IMR-90 (cell line): Measurements from ENCODE around the gene KPNA3. TPM values are rescaled to one million over a fixed set of nuclear protein-coding genes. Genes with fewer than 3 reads are reported as not detected.

Source experiments
- ATAC-seq: fragments of 200-7000 bp; cut with Tn5 transposase; 2 replicates; pipeline ENCODE4 v1.9.1; 2020; ENCODE audit warnings: low read depth, mild to moderate bottlenecking, moderate library complexity
- BruUV-seq: library from RNA; stranded (reverse); fragments of 400-500 nt; replicated peaks from 2 replicates; lab custom pipeline; 2021; lab: Mats Ljungman, UMichigan
- CTCF ChIA-PET: fragments of 300-600 bp; formaldehyde crosslinking; extraction: SDS; loops from one replicate; lab custom pipeline; 2021; ENCODE audit warnings: antibody characterized with exemption; lab: Yijun Ruan, JAX
- POLR2A ChIA-PET: fragments of 300-600 bp; sonication (Branson Sonifier 250); formaldehyde crosslinking; loops from one replicate; lab custom pipeline; 2022; ENCODE audit warnings: antibody characterized with exemption; ENCODE audit not compliant: unreplicated experiment; lab: Charles Lee
- DNase-seq: peaks from one replicate; pipeline ENCODE4 v3.0.0; 2013
- H2AFZ ChIP-seq: replicated peaks from 2 replicates; pipeline ENCODE3; 2013; ENCODE audit warnings: low read length, mild to moderate bottlenecking; ENCODE audit not compliant: poor library complexity
- H2AK5ac ChIP-seq: 2 replicates; pipeline ENCODE4 v1.6.1; 2013; ENCODE audit warnings: low read depth, low read length, inconsistent platforms
- H2AK9ac ChIP-seq: replicated peaks from 2 replicates; pipeline ENCODE3; 2013; ENCODE audit warnings: mild to moderate bottlenecking, low read depth, low read length, moderate library complexity; ENCODE audit not compliant: poor library complexity
- H2BK120ac ChIP-seq: 2 replicates; pipeline ENCODE4 v1.6.1; 2013; ENCODE audit warnings: low read depth, low read length, inconsistent platforms
- H2BK15ac ChIP-seq: 3 replicates; pipeline ENCODE4 v1.6.1; 2013; ENCODE audit warnings: low read depth, low read length, inconsistent platforms
- H2BK20ac ChIP-seq: 2 replicates; pipeline ENCODE4 v1.6.1; 2013; ENCODE audit warnings: low read depth, mild to moderate bottlenecking, inconsistent platforms, low read length, moderate library complexity
- H2BK5ac ChIP-seq: 2 replicates; pipeline ENCODE4 v1.6.1; 2013; ENCODE audit warnings: mild to moderate bottlenecking, low read depth, low read length, inconsistent platforms; ENCODE audit not compliant: poor library complexity, severe bottlenecking
- H3K14ac ChIP-seq: replicated peaks from 2 replicates; pipeline ENCODE4 v1.6.1; 2013; ENCODE audit warnings: low read depth, low read length, inconsistent platforms
- H3K18ac ChIP-seq: 2 replicates; pipeline ENCODE4 v1.6.1; 2013; ENCODE audit warnings: low read depth, low read length, control low read depth
- H3K23ac ChIP-seq: 2 replicates; pipeline ENCODE4 v1.6.1; 2013; ENCODE audit warnings: low read depth, low read length, inconsistent platforms
- H3K27ac ChIP-seq: 2 replicates; pipeline ENCODE4 v1.5.1; 2013; ENCODE audit warnings: mild to moderate bottlenecking, control low read depth, low read length; ENCODE audit not compliant: insufficient read depth
- H3K27me3 ChIP-seq: 2 replicates; pipeline ENCODE4 v1.6.1; 2013; ENCODE audit warnings: low read length; ENCODE audit not compliant: control insufficient read depth, insufficient read depth
- H3K36me3 ChIP-seq: 2 replicates; pipeline ENCODE4 v1.6.1; 2013; ENCODE audit warnings: low read length, mixed read lengths; ENCODE audit not compliant: control insufficient read depth, insufficient read depth
- H3K4ac ChIP-seq: 2 replicates; pipeline ENCODE4 v1.6.1; 2013; ENCODE audit warnings: low read depth, low read length, inconsistent platforms
- H3K4me1 ChIP-seq: 2 replicates; pipeline ENCODE4 v1.6.1; 2013; ENCODE audit warnings: low read length, mixed read lengths; ENCODE audit not compliant: control insufficient read depth, insufficient read depth
- H3K4me2 ChIP-seq: 2 replicates; pipeline ENCODE4 v1.6.1; 2013; ENCODE audit warnings: low read depth, mild to moderate bottlenecking, control low read depth, low read length, moderate library complexity
- H3K4me3 ChIP-seq: 2 replicates; pipeline ENCODE4 v1.5.1; 2013; ENCODE audit warnings: low read depth, mild to moderate bottlenecking, control low read depth, low read length, moderate library complexity; ENCODE audit not compliant: insufficient read depth
- H3K56ac ChIP-seq: 2 replicates; pipeline ENCODE4 v1.6.1; 2013; ENCODE audit warnings: low read length, inconsistent platforms; ENCODE audit not compliant: insufficient read depth; ENCODE audit errors: extremely low read depth
- H3K79me1 ChIP-seq, 2 experiments: 2 replicates each; pipeline ENCODE4 v1.6.1; 2013; ENCODE audit warnings: low read length in 2 of 2, inconsistent platforms in 1 of 2, low read depth in 1 of 2
- H3K9ac ChIP-seq: 2 replicates; pipeline ENCODE4 v1.6.1; 2013; ENCODE audit warnings: low read depth, low read length, control low read depth
- H3K9me1 ChIP-seq: 2 replicates; pipeline ENCODE4 v1.6.1; 2013; ENCODE audit warnings: low read length, inconsistent platforms; ENCODE audit not compliant: insufficient read depth
- H3K9me3 ChIP-seq: 2 replicates; pipeline ENCODE4 v1.6.1; 2013; ENCODE audit warnings: low read length; ENCODE audit not compliant: control insufficient read depth, insufficient read depth
- H4K20me1 ChIP-seq: 2 replicates; pipeline ENCODE4 v1.6.1; 2013; ENCODE audit warnings: low read length, inconsistent platforms; ENCODE audit not compliant: insufficient read depth
- H4K5ac ChIP-seq: 2 replicates; pipeline ENCODE4 v1.6.1; 2013; ENCODE audit warnings: mild to moderate bottlenecking, low read depth, low read length, control low read depth
- H4K8ac ChIP-seq, 2 experiments: 2 replicates each; pipeline ENCODE4 v1.6.1; 2013; ENCODE audit warnings: low read depth in 2 of 2, low read length in 2 of 2, control low read depth in 1 of 2, inconsistent platforms in 1 of 2
- H4K91ac ChIP-seq: 2 replicates; pipeline ENCODE4 v1.6.1; 2013; ENCODE audit warnings: low read depth, low read length, inconsistent platforms; ENCODE audit not compliant: insufficient read depth
- BHLHE40 ChIP-seq: fragments of 150-350 bp; IDR thresholded peaks from 2 replicates; pipeline ENCODE4 v1.6.1; 2016; ENCODE audit warnings: mild to moderate bottlenecking, low read depth, low read length
- CEBPB ChIP-seq: IDR thresholded peaks from 2 replicates; pipeline ENCODE4 v1.6.1; 2012; ENCODE audit warnings: low read depth, low read length, improper control_type of control experiment
- FOS ChIP-seq: fragments of 150-350 bp; IDR thresholded peaks from 2 replicates; pipeline ENCODE4 v1.6.1; 2016; ENCODE audit warnings: low read depth, low read length
- MAFK ChIP-seq: IDR thresholded peaks from 2 replicates; pipeline ENCODE4 v1.6.1; 2012; ENCODE audit warnings: low read depth, low read length, improper control_type of control experiment
- MAZ ChIP-seq: IDR thresholded peaks from 2 replicates; pipeline ENCODE4 v1.6.1; 2012; ENCODE audit warnings: low read depth, mild to moderate bottlenecking, low read length, improper control_type of control experiment, moderate library complexity, borderline replicate concordance
- MXI1 ChIP-seq: IDR thresholded peaks from 2 replicates; pipeline ENCODE4 v1.6.1; 2012; ENCODE audit warnings: low read depth, mild to moderate bottlenecking, low read length, moderate library complexity, borderline replicate concordance
- NFE2L2 ChIP-seq: fragments of 150-350 bp; IDR thresholded peaks from 2 replicates; pipeline ENCODE4 v1.6.1; 2016; ENCODE audit warnings: low read depth, mild to moderate bottlenecking, low read length
- POLR2A ChIP-seq: IDR thresholded peaks from 2 replicates; pipeline ENCODE4 v1.6.1; 2012; ENCODE audit warnings: mild to moderate bottlenecking, low read depth, low read length
- RAD21 ChIP-seq: IDR thresholded peaks from 2 replicates; pipeline ENCODE4 v1.6.1; 2012; ENCODE audit warnings: low read length, improper control_type of control experiment
- RCOR1 ChIP-seq: IDR thresholded peaks from 2 replicates; pipeline ENCODE4 v1.6.1; 2012; ENCODE audit warnings: mild to moderate bottlenecking, low read length, improper control_type of control experiment; ENCODE audit not compliant: insufficient replicate concordance
- RFX5 ChIP-seq: IDR thresholded peaks from 2 replicates; pipeline ENCODE4 v1.8.0; 2012; ENCODE audit warnings: low read depth, mild to moderate bottlenecking, low read length, moderate library complexity
- SMC3 ChIP-seq: fragments of 150-350 bp; IDR thresholded peaks from 2 replicates; pipeline ENCODE4 v1.6.1; 2016; ENCODE audit warnings: low read depth, mild to moderate bottlenecking, antibody characterized with exemption, low read length, moderate library complexity
- dilution Hi-C: fragments of 300-500 bp; cut with HindIII; formaldehyde crosslinking; loops from one replicate; pipeline ENCODE4 v1.14.3; 2018; ENCODE audit warnings: low sequenced_read_pairs; ENCODE audit not compliant: unreplicated experiment
- in situ Hi-C: fragments of 300-500 bp; cut with MboI; formaldehyde crosslinking; loops from 3 replicates; pipeline ENCODE4 v1.14.3; 2019; ENCODE audit warnings: low sequenced_read_pairs, inconsistent platforms, mixed read lengths
- intact Hi-C: fragments of 100-400 bp; cut with micrococcal nuclease; formaldehyde crosslinking; loops from 2 replicates; pipeline ENCODE4 v1.10.0; 2022
- polyA plus RNA-seq, 3 experiments: library from polyadenylated mRNA; depleted of rRNA; stranded (reverse); fragments of >200 nt; gene quantifications; 2 replicates each; pipeline ENCODE4 v1.2.3, GENCODE V29; 2012; ENCODE audit warnings: low replicate concordance in 1 of 3
- total RNA-seq: library from RNA; depleted of rRNA; stranded (reverse); fragments of >200 nt; gene quantifications from 2 replicates; pipeline ENCODE4 v1.2.3, GENCODE V29; 2012
- TF ChIP-seq, protein P1 (sequence below): conservative IDR thresholded peaks from 2 replicates; pipeline ENCODE4 v1.5.1; 2012; ENCODE audit warnings: mild to moderate bottlenecking, low read depth, low read length, improper control_type of control experiment
- TF ChIP-seq, protein P2 (sequence below): fragments of 150-350 bp; IDR thresholded peaks from 2 replicates; pipeline ENCODE4 v1.6.1; 2017; ENCODE audit warnings: mild to moderate bottlenecking, antibody characterized with exemption, low read length, low read depth
- TF ChIP-seq, protein P3 (sequence below): fragments of 150-350 bp; IDR thresholded peaks from 2 replicates; pipeline ENCODE4 v1.6.1; 2016; ENCODE audit warnings: low read depth, mild to moderate bottlenecking, low read length, moderate library complexity, borderline replicate concordance

Gene KPNA3
- total and polyA plus RNA-seq, 2 of the 4 experiments (the other 2 are of a cell fraction) = 25.3 to 48.6 TPM

DNA sequence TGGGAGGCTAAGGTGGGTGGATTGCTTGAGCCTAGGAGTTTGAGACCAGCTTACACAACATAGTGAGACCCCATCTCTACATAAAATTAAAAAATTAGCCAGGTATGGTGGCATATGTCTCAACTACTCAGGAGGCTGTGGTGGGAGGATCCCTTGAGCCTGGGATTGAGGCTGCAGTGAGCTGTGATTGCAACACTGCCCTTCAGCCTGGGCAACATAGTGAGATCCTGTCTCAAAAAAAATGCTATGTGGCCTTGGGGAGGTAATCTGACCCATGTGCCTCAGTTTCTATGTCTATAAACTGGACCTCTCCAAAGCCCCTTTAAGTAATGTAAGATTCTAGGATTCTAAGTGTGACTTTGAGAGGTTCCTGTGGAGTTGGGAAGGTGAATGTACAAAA lies 139.0 kb downstream of the KPNA3 start:
- Histone ChIP-seq H3K18ac (no peak overlapping the region), H3K9me1 (peaks cover 22% of the 10 kb centered on the region), H2AK9ac (no peak overlapping the region), H4K5ac (no peak overlapping the region), H2BK20ac (no peak overlapping the region), H3K23ac (no peak overlapping the region), H3K9me3 (no peaks in the 10 kb centered on the region), H2AFZ (no peak overlapping the region), H2AK5ac (no peak overlapping the region), H3K79me1 (no peaks in the 10 kb centered on the region), H3K9ac (no peak overlapping the region), H4K20me1 (peaks cover 4% of the 10 kb centered on the region; the same call in 1 of the 2 replicates), H3K36me3 (peaks cover 5% of the 10 kb centered on the region; the same call in 1 of the 2 replicates), H3K56ac (no peak overlapping the region), H2BK120ac (no peak overlapping the region), H3K4me2 (no peak overlapping the region), H4K8ac (no peak overlapping the region), H4K91ac (no peak overlapping the region), H3K4ac (no peak overlapping the region), H3K27ac (no peak overlapping the region), H3K4me3 (no peak overlapping the region), H3K14ac (no peak overlapping the region), H2BK5ac (no peak overlapping the region), H3K27me3 (no peaks in the 10 kb centered on the region), H3K4me1 (peaks cover 15% of the 10 kb centered on the region), H2BK15ac (0 out of 3 replicates have a peak overlapping the region, but pooled peaks have one; percentile 11)
- ChIA-PET POLR2A (no interaction called here), CTCF (no interaction called here)
- dilution Hi-C loops (no loop called here), in situ Hi-C loops (loop anchor here (25.0 kb wide), 2 partner anchors 1259 to 1409 kb away; partner anchors contain the start of gene RNASEH2B), intact Hi-C loops (no loop called here)
- ATAC-seq = no peak
- TF ChIP-seq, protein P1, sequence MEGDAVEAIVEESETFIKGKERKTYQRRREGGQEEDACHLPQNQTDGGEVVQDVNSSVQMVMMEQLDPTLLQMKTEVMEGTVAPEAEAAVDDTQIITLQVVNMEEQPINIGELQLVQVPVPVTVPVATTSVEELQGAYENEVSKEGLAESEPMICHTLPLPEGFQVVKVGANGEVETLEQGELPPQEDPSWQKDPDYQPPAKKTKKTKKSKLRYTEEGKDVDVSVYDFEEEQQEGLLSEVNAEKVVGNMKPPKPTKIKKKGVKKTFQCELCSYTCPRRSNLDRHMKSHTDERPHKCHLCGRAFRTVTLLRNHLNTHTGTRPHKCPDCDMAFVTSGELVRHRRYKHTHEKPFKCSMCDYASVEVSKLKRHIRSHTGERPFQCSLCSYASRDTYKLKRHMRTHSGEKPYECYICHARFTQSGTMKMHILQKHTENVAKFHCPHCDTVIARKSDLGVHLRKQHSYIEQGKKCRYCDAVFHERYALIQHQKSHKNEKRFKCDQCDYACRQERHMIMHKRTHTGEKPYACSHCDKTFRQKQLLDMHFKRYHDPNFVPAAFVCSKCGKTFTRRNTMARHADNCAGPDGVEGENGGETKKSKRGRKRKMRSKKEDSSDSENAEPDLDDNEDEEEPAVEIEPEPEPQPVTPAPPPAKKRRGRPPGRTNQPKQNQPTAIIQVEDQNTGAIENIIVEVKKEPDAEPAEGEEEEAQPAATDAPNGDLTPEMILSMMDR = no peak
- TF ChIP-seq, protein P2, sequence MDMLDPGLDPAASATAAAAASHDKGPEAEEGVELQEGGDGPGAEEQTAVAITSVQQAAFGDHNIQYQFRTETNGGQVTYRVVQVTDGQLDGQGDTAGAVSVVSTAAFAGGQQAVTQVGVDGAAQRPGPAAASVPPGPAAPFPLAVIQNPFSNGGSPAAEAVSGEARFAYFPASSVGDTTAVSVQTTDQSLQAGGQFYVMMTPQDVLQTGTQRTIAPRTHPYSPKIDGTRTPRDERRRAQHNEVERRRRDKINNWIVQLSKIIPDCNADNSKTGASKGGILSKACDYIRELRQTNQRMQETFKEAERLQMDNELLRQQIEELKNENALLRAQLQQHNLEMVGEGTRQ = no peak
- TF ChIP-seq RAD21 (no peak), RFX5 (no peak), BHLHE40 (no peak), CEBPB (no peak), MAZ (no peak), FOS (no peak), RCOR1 (no peak), POLR2A (no peak), MAFK (no peak), NFE2L2 (no peak), SMC3 (no peak), MXI1 (no peak)
- TF ChIP-seq, protein P3, sequence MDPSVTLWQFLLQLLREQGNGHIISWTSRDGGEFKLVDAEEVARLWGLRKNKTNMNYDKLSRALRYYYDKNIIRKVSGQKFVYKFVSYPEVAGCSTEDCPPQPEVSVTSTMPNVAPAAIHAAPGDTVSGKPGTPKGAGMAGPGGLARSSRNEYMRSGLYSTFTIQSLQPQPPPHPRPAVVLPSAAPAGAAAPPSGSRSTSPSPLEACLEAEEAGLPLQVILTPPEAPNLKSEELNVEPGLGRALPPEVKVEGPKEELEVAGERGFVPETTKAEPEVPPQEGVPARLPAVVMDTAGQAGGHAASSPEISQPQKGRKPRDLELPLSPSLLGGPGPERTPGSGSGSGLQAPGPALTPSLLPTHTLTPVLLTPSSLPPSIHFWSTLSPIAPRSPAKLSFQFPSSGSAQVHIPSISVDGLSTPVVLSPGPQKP = no peak
- BruUV-seq = no TSS peak
- no peak for DNase-seq
